DMS114 treated with DMSO at 0.1 percent for 48 hours (cell line): ENCODE results near the gene SLC47A2.

Experiments
- DNase-seq: peaks from one replicate; lab custom pipeline; 2025; ENCODE audit not compliant: unreplicated experiment; lab: John Stamatoyannopoulos, UW

The SLC47A2 gene

GRCh38 chr17:19646788-19647696, 69.3 kb downstream of the SLC47A2 start:
- DNase-seq = no peak

- no peak for DNase-seq
These were observed 70.6 kb downstream of the SLC47A2 start for GRCh38 chr17:19645734-19646201.

- DNase-seq = no peak
These were observed 71.7 kb downstream of the SLC47A2 start for GRCh38 chr17:19644493-19645210.

- no peak for DNase-seq
These were observed 74.0 kb downstream of the SLC47A2 start for GRCh38 chr17:19642373-19642893.

GRCh38 chr17:19641687-19642372, 74.6 kb downstream of the SLC47A2 start:
- DNase-seq = no peak

- DNase-seq = no peak
These were observed 84.5 kb downstream of the SLC47A2 start for GRCh38 chr17:19631905-19632304.

- no peak for DNase-seq
These were observed 85.7 kb downstream of the SLC47A2 start for GRCh38 chr17:19630661-19631060.

GRCh38 chr17:19630035-19630434, 86.3 kb downstream of the SLC47A2 start:
- DNase-seq = no peak

GRCh38 chr17:19629449-19629848, 86.9 kb downstream of the SLC47A2 start:
- no peak for DNase-seq
